Measurements from ENCODE around the gene SLC6A11.

- no peak for TF ChIP-seq POLR2A (IDR thresholded peaks at IDR 0.05)
- no peak for TF ChIP-seq CTCF (IDR thresholded peaks at IDR 0.05)
These were observed 40.0 kb downstream of the SLC6A11 start for GRCh38 chr3:10855871-10856662.

All from esophagus squamous epithelium (tissue), 4 donors.